Fibroblast of villous mesenchyme (primary cell): Measurements from ENCODE around the gene DACT2. TPM values are rescaled to one million over a fixed set of nuclear protein-coding genes. Genes with fewer than 3 reads are reported as not detected.
"Not testable (repeated sequence)": the region's sequence is repeated elsewhere in the genome, so short reads cannot be mapped to it uniquely, and the experiment has no call there.

Experiments used
- DNase-seq: peaks from one replicate; pipeline ENCODE4 v3.0.0-alpha.2; 2010; ENCODE audit warnings: low read depth
- H3K4me3 ChIP-seq: 2 replicates; pipeline ENCODE4 v1.5.1; 2011; ENCODE audit warnings: low read depth, mild to moderate bottlenecking, low read length
- total RNA-seq: library from RNA; depleted of rRNA; stranded (reverse); fragments of >200 nt; gene quantifications from 2 replicates; pipeline ENCODE4 v1.2.3, GENCODE V29; 2012
- TF ChIP-seq, protein P1 (sequence below): IDR thresholded peaks from 2 replicates; pipeline ENCODE4 v1.5.1; 2012; ENCODE audit warnings: low read depth, mild to moderate bottlenecking, low read length; ENCODE audit not compliant: insufficient read depth

DACT2 gene
- total RNA-seq, 1 donor = not detected

- TF ChIP-seq, protein P1, sequence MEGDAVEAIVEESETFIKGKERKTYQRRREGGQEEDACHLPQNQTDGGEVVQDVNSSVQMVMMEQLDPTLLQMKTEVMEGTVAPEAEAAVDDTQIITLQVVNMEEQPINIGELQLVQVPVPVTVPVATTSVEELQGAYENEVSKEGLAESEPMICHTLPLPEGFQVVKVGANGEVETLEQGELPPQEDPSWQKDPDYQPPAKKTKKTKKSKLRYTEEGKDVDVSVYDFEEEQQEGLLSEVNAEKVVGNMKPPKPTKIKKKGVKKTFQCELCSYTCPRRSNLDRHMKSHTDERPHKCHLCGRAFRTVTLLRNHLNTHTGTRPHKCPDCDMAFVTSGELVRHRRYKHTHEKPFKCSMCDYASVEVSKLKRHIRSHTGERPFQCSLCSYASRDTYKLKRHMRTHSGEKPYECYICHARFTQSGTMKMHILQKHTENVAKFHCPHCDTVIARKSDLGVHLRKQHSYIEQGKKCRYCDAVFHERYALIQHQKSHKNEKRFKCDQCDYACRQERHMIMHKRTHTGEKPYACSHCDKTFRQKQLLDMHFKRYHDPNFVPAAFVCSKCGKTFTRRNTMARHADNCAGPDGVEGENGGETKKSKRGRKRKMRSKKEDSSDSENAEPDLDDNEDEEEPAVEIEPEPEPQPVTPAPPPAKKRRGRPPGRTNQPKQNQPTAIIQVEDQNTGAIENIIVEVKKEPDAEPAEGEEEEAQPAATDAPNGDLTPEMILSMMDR = no peak
- no peak overlapping the region for H3K4me3 ChIP-seq
- no peak for DNase-seq
Observed at GRCh38 chr6:168270274-168271172, 49.1 kb downstream of the DACT2 start.

DNA sequence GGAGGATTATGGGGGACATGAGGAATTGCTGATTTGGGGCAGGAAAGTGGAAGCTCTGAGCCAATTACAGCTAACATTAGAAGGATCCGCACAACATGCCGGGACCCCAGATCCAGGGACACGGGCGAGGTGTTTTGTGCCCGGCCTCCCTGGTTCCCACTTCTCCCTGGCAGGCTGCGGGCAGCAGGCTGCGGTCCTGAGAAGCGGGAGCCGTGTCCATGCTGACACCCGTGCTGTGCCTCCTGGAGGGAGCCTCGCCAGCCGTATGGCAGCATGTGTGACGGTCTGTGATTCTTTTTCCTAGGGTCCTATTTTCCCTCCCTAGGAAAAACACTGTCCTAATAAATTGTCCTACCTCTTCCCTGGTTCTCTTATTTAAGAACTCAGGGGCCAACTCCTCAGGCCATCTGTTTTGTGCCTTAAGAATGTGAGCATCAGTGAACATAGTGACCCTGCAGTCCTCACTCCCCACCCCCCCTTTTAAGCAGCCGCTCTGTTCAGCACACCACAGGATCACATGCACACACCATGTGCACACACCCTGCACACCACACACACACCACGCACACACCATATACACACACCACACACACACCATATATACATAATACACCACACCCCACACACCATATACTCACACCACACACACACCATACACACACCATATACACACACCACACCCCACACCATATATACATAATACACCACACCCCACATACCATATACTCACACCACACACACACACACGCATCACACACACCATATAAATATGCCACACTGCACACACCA is 49.9 kb downstream of the DACT2 start:
- TF ChIP-seq, protein P1 = no peak
- no peak for DNase-seq
- H3K4me3 ChIP-seq = no peak overlapping the region

- DNase-seq = no peak
- H3K4me3 ChIP-seq = no peak overlapping the region
- TF ChIP-seq, protein P1 = no peak
Observed at GRCh38 chr6:168268755-168269154, 50.8 kb downstream of the DACT2 start.

DNA sequence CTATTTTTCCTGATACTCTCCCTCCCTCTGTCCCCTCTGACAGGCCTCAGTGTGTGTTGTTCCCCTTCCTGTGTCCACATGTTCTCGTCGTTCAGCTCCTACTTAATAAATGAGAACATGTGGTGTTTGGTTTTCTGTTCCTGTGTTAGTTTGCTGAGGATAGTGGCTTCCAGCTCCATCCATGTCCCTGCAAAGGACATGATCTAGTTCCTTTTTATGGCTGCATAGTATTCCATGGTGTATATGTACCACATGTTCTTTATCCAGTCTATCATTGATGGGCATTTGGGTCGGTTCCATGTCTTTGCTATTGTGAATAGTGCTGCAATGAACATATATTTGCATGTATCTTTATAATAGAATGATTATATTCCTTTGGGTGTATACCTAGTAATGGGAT is 51.8 kb downstream of the DACT2 start:
- H3K4me3 ChIP-seq, DNase-seq: not testable (repeated sequence)

DNA sequence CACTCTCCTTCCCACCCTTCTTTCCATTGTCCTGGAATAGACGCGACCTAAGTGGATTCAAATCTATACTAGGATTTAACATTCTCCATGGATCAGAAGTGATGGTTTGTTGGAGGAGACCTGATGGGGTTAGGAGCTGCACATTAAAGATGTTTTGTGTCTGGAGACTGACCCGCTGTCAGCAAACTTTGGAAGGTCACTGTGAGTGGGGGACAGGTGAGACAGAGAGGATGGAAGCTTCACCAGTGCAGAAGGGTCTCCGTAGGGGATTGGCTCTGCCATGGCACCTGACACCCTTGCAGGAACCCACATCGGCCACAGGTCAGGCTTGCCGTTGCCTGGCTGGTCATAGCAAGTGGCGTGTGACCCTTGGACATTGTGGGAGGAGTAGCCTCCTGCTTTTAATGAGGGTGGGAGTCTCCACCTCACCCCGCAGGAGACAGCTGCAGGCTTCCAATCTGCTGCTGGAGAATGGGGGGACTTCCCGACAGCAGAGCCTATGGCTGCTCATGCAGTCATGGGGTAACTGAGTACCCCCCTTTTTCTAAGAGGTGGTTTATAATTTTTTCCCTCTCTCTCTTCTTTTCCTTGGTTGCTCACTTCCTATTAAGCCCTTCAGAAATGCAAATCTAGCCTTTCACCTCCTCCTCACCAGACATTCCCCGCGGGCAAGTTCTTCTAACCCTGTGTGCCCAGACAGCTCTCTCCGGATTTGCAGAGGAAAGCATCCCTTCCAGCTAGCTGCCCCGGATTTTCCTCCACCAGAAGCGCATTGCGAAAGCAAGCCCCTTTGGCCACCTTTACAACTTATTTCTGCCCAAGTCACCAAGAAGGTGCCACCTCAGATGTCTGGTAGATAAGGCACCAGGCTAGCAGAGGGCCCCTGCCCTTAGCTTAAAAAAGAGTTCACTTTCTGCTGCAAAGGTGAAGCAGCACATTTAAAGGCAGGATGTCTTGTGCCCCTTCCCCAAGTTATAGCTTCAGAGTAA is 53.5 kb downstream of the DACT2 start:
- TF ChIP-seq, protein P1 = no peak
- H3K4me3 ChIP-seq = no peak overlapping the region
- DNase-seq = no peak

- no peak for DNase-seq
- TF ChIP-seq, protein P1 = no peak
Observed at GRCh38 chr6:168265394-168265793, 54.2 kb downstream of the DACT2 start.

More at GRCh38 chr6:168265394-168265793, 54.2 kb downstream of the DACT2 start:
- no peak overlapping the region for H3K4me3 ChIP-seq
